Skeletal muscle cell (primary cell): ENCODE data around the gene DOP1B.
"Not testable (repeated sequence)": the region's sequence is repeated elsewhere in the genome, so short reads cannot be mapped to it uniquely, and the experiment has no call there.

Experiments used
- DNase-seq: peaks from one replicate; pipeline ENCODE4 v3.0.0-alpha.2; 2010; ENCODE audit warnings: low read depth
- H3K4me3 ChIP-seq: 2 replicates; pipeline ENCODE4 v1.5.1; 2011; ENCODE audit warnings: low read depth, mild to moderate bottlenecking, control low read depth, low read length, moderate library complexity

Gene DOP1B

DNA sequence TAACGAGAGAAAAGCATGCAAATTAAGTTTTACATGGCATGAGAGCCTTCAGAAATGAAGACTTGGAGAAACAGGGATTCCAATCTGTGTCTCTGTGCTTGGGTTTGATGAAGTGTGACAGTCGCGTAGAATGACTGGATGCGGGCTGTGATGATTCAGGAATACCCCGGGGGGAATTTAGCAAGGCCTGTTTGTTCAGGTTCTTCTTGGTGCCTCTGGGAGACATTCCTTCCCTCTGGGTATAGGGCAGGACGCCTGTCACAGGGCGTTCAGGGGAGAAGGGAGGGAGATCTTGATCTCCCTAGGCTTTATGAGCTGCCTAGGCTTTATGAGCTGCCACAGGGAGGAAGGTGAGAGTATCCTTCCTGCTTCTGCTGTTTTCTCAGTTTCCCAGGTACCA is 36.6 kb downstream of the DOP1B start:
- H3K4me3 ChIP-seq: no peak overlapping the region
- no peak for DNase-seq

GRCh38 chr21:36194024-36194423 is 37.4 kb downstream of the DOP1B start:
- no peak for DNase-seq

GRCh38 chr21:36195613-36196012 is 39.0 kb downstream of the DOP1B start:
- DNase-seq: no peak
- H3K4me3 ChIP-seq: no peak overlapping the region

More at GRCh38 chr21:36194024-36194423, 37.4 kb downstream of the DOP1B start:
- no peak overlapping the region for H3K4me3 ChIP-seq

DNA sequence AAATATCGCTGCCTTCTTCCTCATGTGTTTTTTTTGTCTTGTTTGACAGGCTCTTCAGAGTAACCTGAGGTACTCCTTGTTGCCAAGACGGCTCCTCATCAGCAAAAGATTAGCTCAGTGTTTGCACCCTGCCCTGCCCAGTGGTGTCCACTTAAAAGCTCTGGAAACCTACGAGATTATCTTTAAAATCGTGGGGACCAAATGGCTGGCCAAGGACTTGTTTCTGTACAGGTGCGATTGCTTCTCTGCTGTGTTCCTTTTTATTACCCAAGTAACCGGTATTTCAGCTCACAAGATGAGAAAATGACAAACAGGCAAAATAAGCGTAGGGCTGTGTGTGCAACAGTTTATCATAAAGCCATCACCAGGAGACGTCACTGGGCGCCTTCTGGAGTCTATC is 42.4 kb downstream of the DOP1B start:
- H3K4me3 ChIP-seq: no peak overlapping the region
- DNase-seq: no peak

- DNase-seq, H3K4me3 ChIP-seq: not testable (repeated sequence)
Measured at GRCh38 chr21:36199575-36199974, 43.0 kb downstream of the DOP1B start.

DNA sequence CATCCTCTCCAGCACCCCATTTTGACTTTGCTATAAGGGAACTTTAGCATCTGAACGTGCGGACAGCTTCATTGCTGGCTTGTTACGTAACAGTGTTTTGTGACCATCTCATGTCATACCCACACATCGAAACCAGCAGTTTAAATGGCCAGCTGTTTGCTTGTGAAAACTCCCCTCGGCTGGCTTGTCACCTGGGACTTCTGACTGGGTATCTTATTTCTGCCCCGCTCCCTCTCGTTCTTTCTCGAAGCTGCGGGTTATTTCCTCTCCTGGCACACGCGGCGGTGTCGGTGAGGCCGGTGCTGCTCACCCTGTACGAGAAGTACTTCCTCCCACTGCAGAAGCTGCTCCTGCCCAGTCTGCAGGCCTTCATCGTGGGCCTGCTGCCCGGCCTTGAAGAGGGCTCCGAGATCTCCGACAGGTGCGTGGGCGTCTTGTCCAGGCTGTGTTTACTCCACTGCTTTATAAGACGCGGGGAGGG is 43.5 kb downstream of the DOP1B start:
- H3K4me3 ChIP-seq: no peak overlapping the region
- DNase-seq: no peak

GRCh38 chr21:36202726-36203602 is 46.3 kb downstream of the DOP1B start:
- DNase-seq: no peak
- no peak overlapping the region for H3K4me3 ChIP-seq

DNA sequence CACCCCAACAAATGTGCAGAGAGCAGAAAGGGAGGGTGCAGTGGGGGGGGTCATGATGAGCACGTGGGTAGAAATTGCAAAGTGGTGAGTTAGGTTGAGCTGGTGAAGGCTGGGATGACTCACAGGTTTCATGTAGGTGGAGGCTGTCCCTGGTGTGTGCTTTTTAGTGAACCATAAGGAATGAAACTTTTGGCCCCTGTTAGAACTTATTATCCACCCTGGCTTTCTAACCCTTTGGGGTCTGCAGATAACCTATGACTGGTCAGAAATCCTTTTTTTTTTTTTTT is 46.9 kb downstream of the DOP1B start:
- H3K4me3 ChIP-seq: no peak overlapping the region
- DNase-seq: peak; percentile 61

DNA sequence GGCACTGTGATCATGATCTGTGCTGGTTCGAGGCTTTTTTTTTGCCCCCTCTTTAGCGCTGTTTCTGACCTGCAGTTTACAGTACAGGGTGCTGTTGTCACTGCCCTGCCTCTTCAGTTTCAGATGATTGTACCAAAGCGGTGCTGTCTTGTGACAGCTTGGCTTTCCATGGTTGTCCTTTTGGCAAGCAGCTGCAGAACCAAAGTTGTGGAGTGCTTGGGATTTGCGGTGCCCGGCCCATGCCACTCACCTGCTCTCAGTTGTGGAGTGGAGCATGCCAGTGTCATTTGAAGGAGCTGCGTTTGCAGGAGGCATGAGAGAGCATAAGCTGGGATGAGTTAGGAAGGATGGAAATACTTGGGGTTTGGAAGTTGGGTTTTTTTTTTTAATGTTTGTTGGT is 48.4 kb downstream of the DOP1B start:
- no peak for DNase-seq

GRCh38 chr21:36205962-36206361 is 49.3 kb downstream of the DOP1B start:
- no peak overlapping the region for H3K4me3 ChIP-seq
- no peak for DNase-seq

More for the DNA sequence above, 48.4 kb downstream of the DOP1B start:
- no peak overlapping the region for H3K4me3 ChIP-seq
